ENCODE measurements around the gene FCN3.

Gene FCN3

DNA sequence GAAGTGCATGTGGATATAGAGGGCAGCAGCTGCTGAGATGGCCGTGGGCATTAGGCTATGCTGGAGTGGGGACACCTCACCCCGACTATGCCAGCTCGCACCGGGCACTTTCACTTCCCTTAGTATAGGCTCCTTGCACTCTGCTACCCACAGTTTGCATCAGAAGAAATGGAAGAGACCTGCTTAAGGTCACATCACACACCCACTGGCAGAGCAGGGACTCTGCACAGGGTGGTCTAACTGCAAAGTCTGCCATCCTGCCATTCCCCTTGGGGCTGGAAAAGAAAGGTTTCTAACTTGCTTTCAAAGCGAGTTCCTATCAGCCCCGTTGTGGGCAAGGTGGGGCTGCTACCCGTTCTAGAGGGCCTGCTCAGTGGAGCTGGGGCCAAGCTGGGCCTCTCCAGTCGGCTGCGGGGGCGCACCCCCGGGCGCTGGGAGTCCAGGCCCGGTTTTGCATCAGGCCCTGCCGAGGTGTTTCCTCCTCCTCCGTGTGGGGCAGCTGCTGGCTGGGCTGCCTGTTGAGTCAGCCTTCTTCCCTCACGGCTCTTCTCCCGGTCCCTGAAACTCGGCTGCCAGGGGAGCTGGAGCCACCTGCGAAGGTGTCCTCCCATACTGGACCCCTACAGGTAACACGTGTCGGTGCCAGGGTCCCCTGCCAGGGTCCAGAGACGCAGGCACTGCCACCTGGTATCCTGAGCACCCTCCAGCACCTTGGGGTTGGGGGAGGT is 32.9 kb downstream of the FCN3 start, which contains the start of gene SYTL1:
TSS of gene SYTL1 (plus strand) at position 498 of the 728 bp plus-strand sequence. CDS start 3,313 bp downstream, outside the sequence.
- DNase-seq (ENCODE audit: low read depth), result peak; percentile 65

DNA sequence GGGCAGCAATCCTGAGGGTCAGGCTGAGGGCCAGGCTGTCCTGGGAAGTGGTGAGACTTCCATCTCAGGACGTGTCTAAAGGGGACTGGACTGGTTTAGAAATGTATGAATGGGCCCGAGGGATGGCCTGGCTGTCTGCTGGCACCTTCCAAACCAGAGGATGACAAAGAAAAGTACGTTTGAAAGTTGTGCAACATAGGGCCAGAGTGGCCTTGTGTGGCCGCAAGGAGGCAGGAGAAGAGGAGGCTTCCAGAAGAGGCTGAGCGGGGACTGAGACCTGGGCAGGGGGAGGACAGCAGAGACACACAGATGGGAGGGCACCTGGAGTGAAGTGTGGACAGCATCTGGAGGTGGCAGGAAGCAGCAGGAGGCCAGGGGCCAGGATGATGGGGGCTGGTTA is 35.4 kb downstream of the FCN3 start:
- no peak for DNase-seq (ENCODE audit: low read depth)

DNA sequence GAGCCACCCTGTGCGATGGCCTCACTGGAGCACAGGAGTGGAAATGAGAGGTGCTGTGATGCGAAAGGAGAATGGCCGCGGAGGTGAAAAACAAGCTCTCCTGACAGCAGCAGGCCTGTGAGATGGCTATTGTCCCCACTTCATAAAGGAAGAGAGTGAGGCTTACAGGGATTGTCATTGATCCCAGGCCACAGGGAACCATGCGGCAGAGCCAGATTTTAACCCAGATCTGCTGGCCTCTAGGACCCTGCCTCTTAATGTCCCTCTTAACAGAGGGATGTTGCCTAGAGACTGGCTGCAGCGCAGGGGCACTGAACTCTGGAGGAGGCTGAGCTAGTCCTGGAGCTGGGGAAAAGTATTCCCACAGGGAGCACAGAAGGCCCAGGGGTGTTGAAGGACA is 35.9 kb downstream of the FCN3 start:
- no peak for DNase-seq (ENCODE audit: low read depth)

DNA sequence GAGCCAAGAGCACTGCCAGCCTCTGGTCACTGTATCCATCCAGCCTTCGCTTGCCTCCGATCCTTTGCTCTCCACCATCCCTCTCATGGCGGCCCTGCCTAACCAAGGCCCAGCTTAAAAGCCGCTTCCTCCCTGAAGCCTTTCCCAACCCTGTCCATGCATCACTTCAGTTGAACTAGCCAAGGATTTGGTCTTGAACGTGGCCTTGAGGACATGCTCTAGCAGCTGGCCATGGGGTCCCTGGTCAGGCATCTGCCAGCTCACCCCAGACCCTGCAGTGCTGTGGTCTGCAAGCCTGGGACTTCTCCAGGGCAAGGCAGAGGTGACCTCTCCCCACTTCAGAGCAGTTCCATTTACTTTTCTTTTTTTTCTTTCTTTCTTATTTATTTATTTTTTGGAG is 37.9 kb downstream of the FCN3 start:
- DNase-seq (ENCODE audit: low read depth), result no peak

DNA sequence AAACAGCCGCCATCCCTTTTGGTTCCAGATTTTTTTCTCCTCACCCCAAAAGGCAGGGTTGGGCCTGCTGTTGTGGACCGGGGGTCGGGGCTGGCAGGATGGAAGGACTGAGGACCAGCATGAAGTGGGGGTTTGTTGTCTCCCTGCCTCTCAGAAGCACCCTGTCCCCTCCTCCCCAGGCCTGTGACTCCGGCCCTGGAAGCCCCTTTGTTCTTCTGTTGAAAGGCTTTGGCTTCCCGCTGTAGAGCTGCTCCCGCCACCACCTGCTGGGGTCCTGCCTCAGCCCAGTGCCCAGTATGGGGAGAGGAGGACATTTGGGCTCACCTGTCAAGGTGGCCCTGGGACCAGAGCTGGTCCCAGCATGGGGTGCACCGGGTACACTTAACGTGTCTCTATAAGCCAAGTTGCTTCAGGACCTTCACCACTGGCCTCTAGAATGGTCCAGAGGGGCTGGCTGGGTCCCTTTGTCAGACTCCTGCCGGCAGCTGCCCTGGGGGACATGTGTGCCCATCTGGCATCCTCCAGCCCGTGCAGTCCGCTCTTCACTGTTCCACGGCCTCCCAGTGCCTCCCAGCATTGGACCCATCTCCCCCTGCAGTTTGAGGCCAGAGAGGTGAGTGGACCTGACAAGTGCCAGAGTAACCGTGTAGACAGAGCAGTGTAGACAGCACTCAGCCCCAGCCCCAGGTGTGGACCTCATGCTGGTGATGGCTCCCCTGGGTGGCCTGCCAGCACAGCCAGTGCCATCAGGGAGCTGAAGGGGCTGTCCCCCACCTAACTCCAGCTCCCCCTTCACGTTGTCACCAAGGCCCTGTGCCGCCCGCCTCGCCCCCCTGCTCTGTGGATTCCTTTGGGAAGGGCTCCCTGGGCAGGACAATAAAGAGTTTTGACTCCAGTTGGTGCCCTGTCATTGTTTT is 38.9 kb downstream of the FCN3 start:
- DNase-seq (ENCODE audit: low read depth), result no peak

DNA sequence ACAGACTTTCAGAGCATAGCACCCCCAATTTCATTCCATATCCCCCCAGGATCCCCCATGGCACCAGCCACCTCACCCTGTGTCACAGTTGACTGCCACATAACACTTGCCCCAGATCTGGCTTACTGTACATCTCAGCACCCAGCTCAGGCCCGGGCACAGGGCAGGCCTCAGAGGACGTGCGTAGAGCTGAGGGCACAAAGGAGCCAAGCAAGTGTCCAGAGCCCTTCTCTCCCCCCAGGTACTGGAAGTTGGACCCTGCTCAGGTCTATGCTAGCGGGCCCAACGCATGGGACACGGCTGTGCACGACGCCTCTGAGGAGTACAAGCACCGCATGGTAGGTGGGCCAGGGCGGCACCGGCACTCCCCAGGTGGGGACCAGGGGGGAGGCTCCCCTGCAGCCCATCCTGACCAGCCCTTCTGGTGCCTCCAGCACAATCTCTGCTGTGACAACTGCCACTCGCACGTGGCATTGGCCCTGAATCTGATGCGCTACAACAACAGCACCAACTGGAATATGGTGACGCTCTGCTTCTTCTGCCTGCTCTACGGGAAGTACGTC is 40.8 kb downstream of the FCN3 start:
- no peak for DNase-seq (ENCODE audit: low read depth)

DNA sequence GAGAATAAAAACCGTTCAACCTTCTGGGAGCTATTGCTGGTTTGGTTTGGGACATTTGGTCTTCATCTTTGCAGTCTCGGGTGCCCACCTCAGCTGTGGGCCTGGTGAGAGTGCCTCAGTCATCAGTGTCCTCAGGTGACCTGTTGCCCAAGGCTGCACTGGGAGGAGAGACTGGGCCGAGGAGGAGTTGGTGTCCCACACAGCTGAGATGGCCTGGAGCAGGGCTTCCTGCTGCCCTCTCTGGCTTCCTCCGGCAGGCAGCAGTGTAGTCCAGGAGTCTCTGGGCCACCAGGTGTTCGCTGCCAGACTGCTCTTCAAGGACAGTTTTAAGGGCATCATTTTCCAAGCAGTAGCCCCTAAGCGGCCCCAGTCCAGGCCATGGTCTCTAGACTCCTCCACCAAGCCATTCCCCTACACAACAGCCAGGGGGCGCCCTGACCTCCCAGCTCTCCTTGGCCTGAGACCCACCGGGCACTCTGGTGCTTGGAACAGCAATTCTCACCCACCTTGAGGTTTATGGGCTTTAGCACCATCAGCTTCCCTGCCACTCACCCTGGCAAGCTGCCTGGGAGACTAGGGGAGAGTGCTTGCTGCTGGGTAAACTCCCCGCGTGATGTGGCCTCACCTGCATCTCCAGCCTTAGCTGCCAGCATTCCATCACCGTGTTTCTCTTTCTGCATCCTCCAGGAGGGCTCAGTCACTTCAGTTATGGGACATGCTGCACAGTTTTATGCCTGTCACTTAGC is 41.9 kb downstream of the FCN3 start:
- peak; percentile 24 for DNase-seq (ENCODE audit: low read depth)

DNA sequence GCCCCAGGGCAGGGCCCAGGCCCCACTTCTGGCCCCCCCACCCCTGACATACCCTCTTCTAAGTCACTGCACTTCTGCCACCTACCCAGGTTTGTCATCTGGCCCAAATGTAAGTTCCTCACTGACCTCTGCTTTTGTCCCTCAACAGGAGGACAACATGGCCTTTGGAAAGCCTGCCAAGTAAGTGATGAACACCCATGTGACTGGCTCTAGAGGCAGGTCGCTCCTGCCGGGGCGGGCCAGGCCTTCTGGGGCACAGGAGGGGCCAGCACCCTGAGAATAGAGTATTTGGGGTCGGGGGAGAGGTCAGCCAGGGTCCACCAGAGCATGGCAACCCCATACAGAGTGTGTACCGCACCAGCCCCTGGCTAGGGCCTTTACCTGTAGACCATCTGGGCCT is 42.7 kb downstream of the FCN3 start:
- DNase-seq (ENCODE audit: low read depth), result no peak

DNA sequence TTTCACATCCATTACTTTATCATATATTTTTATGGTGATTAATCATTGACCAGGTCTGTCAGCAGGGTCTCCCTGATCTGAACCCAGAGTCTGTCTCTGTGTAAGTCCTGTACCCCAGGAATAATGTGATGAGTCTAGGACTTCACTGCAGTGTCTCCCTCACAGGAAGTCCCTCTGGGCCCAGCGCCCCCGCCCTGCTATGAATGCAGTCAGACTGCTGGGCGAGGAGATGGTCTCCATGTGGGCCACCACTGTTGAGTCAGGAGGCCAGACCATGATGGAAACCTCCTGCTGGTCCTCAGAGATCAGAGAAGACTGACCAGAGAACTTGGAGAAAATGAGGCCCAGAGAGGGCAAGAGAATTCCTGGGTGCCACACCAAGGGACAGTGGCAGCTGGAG is 43.2 kb downstream of the FCN3 start:
- DNase-seq (ENCODE audit: low read depth), result no peak

DNA sequence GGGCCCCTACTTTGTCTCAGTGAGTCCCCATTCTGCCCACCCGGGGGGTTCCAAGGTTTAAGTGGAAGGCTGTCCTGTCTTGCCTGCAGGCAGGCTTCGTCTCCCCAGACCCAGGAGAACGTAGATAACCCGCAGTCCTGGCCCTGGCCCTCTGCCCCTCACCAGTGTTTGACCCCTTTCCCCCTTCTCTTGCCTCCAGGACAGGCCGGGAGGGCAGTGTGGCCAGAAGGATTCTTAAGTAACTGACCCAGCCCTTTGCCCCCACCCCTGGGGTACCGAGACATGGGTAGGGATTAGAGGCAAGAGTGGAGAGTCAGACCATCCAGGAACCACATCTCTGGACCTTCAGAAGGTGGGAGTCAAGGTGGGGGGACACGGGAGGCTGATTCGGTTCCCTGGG is 43.8 kb downstream of the FCN3 start:
- no peak for DNase-seq (ENCODE audit: low read depth)

DNA sequence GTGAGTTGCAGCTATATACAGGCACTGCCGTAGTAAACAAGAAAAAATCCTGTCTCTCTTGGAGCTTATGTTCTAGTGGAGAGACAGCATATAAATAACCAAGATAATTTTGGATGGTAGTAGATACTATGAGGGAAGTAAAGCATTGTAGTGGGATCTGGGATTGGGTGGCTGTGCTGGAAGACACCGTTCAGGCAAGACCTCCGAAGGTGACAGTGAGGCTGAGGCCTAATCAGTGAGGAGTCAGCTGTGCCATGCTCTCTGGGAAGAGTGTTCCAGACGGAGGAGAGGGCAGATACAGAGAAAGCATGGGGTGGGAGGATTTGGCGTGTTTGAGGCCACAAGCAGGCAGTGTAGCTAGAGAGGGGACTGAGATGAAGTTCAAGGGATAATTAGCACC is 46.7 kb downstream of the FCN3 start:
- no peak for DNase-seq (ENCODE audit: low read depth)

DNA sequence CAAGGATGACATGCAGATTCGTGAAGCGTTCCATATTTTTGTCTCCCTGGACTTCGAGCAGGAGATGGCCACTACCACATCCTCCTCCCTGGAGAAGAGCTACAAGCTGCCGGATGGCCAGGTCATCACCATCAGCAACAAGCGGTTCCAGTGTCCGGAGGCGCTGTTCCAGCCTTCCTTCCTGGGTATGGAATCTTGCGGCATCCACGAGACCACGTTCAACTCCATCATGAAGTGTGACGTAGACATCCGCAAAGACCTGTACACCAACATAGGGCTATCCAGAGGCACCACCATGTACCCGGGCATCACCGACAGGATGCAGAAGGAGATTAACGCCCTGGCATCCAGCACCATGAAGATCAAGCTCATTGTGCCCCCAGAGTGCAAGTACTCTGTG is 49.3 kb downstream of the FCN3 start:
- no peak for DNase-seq (ENCODE audit: low read depth)

DNA sequence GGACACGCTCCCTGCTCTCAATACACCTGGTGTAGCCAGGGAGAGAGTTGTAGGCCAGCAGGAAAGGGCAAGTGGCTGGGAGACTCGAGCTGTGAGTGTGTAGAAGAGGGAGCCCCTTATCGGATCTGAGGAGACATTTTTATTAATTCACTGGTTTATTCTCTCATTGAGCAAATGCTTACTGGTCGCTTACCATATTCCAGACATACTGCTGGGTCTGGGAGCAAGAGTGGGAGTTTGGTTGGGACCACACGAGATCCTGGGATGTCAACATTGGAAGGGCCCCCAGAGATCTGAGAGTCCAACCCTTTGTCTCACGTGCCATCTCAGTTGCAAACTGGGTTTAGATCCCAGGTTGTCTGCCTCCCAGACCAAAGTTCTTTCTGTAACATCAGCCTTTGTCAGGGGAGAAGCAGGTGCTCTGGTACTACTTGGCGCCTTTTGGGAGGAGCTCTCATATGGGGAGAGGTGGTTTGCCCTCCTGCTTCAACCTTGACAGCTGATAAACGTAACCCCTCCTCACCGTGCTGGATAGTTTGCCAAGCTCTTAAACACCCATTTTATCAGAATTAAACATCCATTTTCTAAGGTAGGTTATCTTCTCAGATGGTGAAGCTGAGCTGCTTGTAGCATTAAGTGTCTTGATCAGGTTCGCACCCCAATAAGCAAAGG is 51.9 kb downstream of the FCN3 start:
- DNase-seq (ENCODE audit: low read depth), result no peak

DNA sequence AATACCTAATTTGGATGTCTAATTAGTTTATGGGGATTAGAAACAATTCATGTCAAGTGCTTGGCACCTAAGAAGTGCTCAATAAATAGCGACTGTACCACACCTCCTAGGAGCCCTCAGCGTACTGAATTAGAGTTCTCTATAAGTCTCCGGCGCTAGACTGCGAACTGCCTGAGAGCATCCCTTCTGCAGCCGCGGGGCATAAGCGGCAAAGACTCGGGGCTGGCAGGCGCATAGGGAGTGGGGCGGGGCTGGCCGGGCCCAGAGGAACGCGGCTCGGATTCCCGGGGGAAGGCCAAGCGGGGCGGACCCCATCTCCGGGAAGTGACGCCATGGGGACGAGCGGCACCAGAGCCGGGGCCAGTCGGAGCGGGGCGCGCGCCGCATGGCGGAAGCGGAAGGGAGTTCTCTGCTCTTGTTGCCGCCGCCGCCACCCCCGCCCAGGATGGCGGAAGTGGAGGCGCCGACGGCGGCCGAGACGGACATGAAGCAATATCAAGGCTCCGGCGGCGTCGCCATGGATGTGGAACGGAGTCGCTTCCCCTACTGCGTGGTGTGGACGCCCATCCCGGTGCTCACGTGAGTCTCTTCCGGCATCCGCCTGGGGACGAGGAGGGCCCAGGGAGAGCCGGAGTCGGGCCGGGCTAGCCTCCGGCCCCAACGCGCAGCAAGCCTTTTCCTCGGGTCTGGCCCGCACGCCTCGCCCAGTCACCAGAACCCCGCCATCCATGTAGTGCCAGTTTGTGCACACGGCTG is 52.6 kb downstream of the FCN3 start, which contains the start of gene TMEM222:
TSS of gene TMEM222 (plus strand) at position 351 of the 756 bp plus-strand sequence. CDS start at position 386, 35 bp downstream.
- DNase-seq (ENCODE audit: low read depth), result peak; percentile 96

All from amniotic epithelial cell (primary cell).